Prostate gland (tissue), 2 donors: ENCODE data around the gene FCGBP.

Source experiments
- CTCF ChIP-seq, 4 experiments: fragments of 200-600 bp in 2 of 4; fragments of 450-650 bp in 2 of 4; sonication (generic) in 2 of 4; IDR thresholded peaks; 1 replicate in 3 of 4; 2 replicates in 1 of 4; pipeline ENCODE4 v1.5.1; 2016 to 2019; ENCODE audit warnings: antibody characterized with exemption in 4 of 4, mild to moderate bottlenecking in 2 of 4, moderate library complexity in 2 of 4
- POLR2A ChIP-seq: fragments of 450-650 bp; IDR thresholded peaks from one replicate; pipeline ENCODE4 v1.6.1; 2016; ENCODE audit warnings: antibody characterized with exemption, mild to moderate bottlenecking
- POLR2AphosphoS5 ChIP-seq: sonication (generic); formaldehyde crosslinking; IDR thresholded peaks from one replicate; pipeline ENCODE4 v1.6.1; 2017; ENCODE audit warnings: antibody characterized with exemption

- TF ChIP-seq CTCF (IDR thresholded peaks at IDR 0.05) (no peak), POLR2A (no peak), POLR2AphosphoS5 (no peak)
These were observed 16.2 kb downstream of the FCGBP start for GRCh38 chr19:39918183-39918651.
